ENCODE results near the gene TRA2A.
"Not testable (repeated sequence)": the region's sequence is repeated elsewhere in the genome, so short reads cannot be mapped to it uniquely, and the experiment has no call there.

TRA2A gene

GRCh38 chr7:23531794-23532489 lies at the start of gene TRA2A:
Gene TRA2A, minus strand, starts transcription at chr7:23531981. Its CDS starts 157 bp downstream, at chr7:23531824.
- peak; percentile 98 for DNase-seq

- DNase-seq: peak; percentile 82
Observed at GRCh38 chr7:23570592-23571200, 38.9 kb upstream of the TRA2A start.

GRCh38 chr7:23558303-23558702 lies 26.5 kb upstream of the TRA2A start:
- DNase-seq: no peak

- DNase-seq: no peak
Observed at GRCh38 chr7:23547662-23548061, 15.9 kb upstream of the TRA2A start.

- DNase-seq: peak; percentile 87
Observed at GRCh38 chr7:23546897-23547572, 15.3 kb upstream of the TRA2A start.

- no peak for DNase-seq
Observed at GRCh38 chr7:23545493-23545892, 13.7 kb upstream of the TRA2A start.

- peak; percentile 55 for DNase-seq
Observed at GRCh38 chr7:23544913-23545354, 13.2 kb upstream of the TRA2A start.

GRCh38 chr7:23542752-23543151 lies 11.0 kb upstream of the TRA2A start:
- DNase-seq: no peak

- DNase-seq: peak; percentile 30
Observed at GRCh38 chr7:23539494-23539907, 7.7 kb upstream of the TRA2A start.

- no peak for DNase-seq
Observed at GRCh38 chr7:23538301-23538700, 6.5 kb upstream of the TRA2A start.

- DNase-seq: no peak
Observed at GRCh38 chr7:23533238-23533604, 1.4 kb upstream of the TRA2A start.

- no peak for DNase-seq
Observed at GRCh38 chr7:23532490-23533237, 883 bp upstream of the TRA2A start.

GRCh38 chr7:23531050-23531793 lies 559 bp downstream of the TRA2A start:
- peak; percentile 64 for DNase-seq

GRCh38 chr7:23530405-23530804 lies 1.4 kb downstream of the TRA2A start:
- peak; percentile 44 for DNase-seq

- no peak for DNase-seq
Observed at GRCh38 chr7:23529262-23529859, 2.4 kb downstream of the TRA2A start.

- not testable (repeated sequence) for DNase-seq
Observed at GRCh38 chr7:23525611-23526010, 6.2 kb downstream of the TRA2A start.

GRCh38 chr7:23524473-23524872 lies 7.3 kb downstream of the TRA2A start:
- no peak for DNase-seq

GRCh38 chr7:23523486-23524075 lies 8.2 kb downstream of the TRA2A start:
- DNase-seq: no peak

GRCh38 chr7:23520582-23520981 lies 11.2 kb downstream of the TRA2A start:
- DNase-seq: no peak

- peak; percentile 31 for DNase-seq
Observed at GRCh38 chr7:23514755-23515154, 17.0 kb downstream of the TRA2A start.

GRCh38 chr7:23513746-23514145 lies 18.0 kb downstream of the TRA2A start:
- DNase-seq: not testable (repeated sequence)

GRCh38 chr7:23494009-23494408 lies 37.8 kb downstream of the TRA2A start:
- DNase-seq: no peak

All from suppressor macrophage treated with lipopolysaccharide for 4 hours (primary cell).